Bronchial epithelial cell (primary cell): ENCODE data around the gene CIP2A. TPM values are rescaled to one million over a fixed set of nuclear protein-coding genes. Genes with fewer than 3 reads are reported as not detected.

ENCODE experiments used
- DNase-seq: peaks from one replicate; pipeline ENCODE4 v3.0.0-alpha.2; 2010; ENCODE audit warnings: low read depth
- FAIRE-seq: peaks from 2 replicates; lab custom pipeline; 2011; peaks lifted over from hg19 to GRCh38; lab: Jason Lieb, UNC
- H3K27me3 ChIP-seq: 2 replicates; pipeline ENCODE4 v1.5.1; 2011; ENCODE audit warnings: low read length; ENCODE audit not compliant: control insufficient read depth, insufficient read depth
- H3K36me3 ChIP-seq: 2 replicates; pipeline ENCODE4 v1.5.1; 2011; ENCODE audit warnings: low read length; ENCODE audit not compliant: control insufficient read depth, insufficient read depth
- H3K4me3 ChIP-seq: 2 replicates; pipeline ENCODE4 v1.5.1; 2011; ENCODE audit warnings: mild to moderate bottlenecking, low read depth, low read length, control low read depth
- total RNA-seq: library from RNA; depleted of rRNA; stranded (reverse); fragments of >200 nt; gene quantifications from 2 replicates; pipeline ENCODE4 v1.2.1, GENCODE V29; 2014
- TF ChIP-seq, protein P1 (sequence below): IDR thresholded peaks from 2 replicates; pipeline ENCODE4 v1.5.1; 2011; ENCODE audit warnings: mild to moderate bottlenecking, moderate library complexity, low read length, control low read depth, inconsistent platforms; ENCODE audit not compliant: insufficient read depth, severe bottlenecking

The CIP2A gene
- total RNA-seq, 1 donor from 2014 or later: 0.79 TPM

DNA sequence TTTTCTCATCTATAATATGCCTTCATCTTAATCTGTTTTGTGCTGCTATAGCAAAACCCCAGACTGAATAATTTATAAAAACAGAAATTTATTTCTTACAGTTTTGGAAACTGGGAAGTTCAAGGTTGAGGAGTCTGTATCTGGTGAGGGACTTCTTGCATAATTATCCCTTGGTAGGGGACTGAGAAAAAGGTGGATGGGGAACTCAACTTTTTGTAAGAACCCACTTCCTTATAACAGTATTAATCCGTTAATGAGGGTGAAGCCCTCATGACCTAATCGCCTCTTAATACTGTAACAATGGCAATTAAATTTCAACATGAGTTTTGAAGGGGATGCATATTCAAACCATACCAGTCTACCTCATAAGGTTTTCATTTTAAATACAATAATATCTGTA lies 61.4 kb downstream of the CIP2A start:
- Histone ChIP-seq H3K27me3 (no peaks in the 10 kb centered on the region), H3K36me3 (no peaks in the 10 kb centered on the region), H3K4me3 (no peak overlapping the region)
- TF ChIP-seq, protein P1, sequence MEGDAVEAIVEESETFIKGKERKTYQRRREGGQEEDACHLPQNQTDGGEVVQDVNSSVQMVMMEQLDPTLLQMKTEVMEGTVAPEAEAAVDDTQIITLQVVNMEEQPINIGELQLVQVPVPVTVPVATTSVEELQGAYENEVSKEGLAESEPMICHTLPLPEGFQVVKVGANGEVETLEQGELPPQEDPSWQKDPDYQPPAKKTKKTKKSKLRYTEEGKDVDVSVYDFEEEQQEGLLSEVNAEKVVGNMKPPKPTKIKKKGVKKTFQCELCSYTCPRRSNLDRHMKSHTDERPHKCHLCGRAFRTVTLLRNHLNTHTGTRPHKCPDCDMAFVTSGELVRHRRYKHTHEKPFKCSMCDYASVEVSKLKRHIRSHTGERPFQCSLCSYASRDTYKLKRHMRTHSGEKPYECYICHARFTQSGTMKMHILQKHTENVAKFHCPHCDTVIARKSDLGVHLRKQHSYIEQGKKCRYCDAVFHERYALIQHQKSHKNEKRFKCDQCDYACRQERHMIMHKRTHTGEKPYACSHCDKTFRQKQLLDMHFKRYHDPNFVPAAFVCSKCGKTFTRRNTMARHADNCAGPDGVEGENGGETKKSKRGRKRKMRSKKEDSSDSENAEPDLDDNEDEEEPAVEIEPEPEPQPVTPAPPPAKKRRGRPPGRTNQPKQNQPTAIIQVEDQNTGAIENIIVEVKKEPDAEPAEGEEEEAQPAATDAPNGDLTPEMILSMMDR: no peak
- FAIRE-seq (no peak), DNase-seq (no peak)

DNA sequence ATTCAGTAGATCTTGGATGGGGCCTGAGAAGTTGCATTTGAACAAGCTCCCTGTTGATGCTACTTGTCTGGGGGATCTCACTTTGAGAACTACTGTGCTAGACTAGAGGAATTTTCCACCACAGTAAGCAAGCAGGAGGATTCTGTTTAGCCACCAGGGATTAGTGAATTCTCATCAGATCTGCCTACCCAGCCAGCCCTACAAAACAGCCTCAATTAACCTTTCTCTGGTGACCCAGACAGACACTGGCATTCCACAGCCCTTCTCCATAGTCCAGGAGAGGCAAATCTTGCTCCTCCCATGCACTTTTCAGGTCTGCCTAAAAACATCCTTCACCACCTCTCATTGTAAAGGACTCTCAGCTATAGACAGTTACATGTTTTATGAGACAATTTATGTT lies 62.1 kb downstream of the CIP2A start:
- TF ChIP-seq, protein P1: no peak
- FAIRE-seq (no peak), DNase-seq (no peak)
- H3K4me3 ChIP-seq: no peak overlapping the region
- H3K36me3 ChIP-seq: no peaks in the 10 kb centered on the region
- H3K27me3 ChIP-seq: no peaks in the 10 kb centered on the region

DNA sequence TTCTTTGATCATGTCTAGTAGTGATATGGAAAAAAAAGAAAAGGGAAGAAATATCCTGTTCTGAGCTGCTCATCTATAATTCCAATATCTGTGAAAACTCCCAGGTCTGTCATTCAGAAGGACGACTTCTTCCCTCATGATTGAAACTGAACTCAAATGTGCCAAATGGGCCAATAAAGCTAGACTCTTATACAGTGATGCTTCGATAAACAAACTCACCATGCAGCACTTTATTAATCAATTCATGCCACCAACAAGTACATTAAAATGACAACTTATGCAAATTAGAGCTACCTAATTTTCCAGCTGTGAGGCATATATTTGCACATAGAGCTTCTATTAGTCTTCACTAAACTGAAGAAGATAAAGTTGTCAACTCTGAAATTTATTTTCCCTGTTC lies 63.3 kb downstream of the CIP2A start:
- DNase-seq (no peak), FAIRE-seq (no peak)
- TF ChIP-seq, protein P1: no peak
- H3K27me3 ChIP-seq: no peaks in the 10 kb centered on the region
- no peak overlapping the region for H3K4me3 ChIP-seq
- no peaks in the 10 kb centered on the region for H3K36me3 ChIP-seq

DNA sequence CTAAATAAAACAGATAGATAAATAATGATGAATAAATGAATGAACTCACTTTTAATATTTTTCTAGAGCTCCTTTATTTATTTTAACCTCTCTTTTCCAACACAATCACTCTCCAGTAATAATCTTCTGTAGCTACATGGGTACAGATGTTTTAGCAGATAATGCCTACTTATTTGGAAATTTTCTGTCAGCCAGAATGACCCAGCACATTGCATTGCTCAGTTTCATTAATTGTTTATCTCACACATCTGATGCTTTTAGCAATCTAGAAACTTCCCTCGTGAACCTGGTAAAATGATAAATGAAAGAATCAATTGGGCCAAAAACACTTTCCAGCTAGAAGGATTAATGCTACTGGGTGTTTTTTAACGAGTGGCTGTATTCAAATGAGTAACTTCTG lies 64.0 kb downstream of the CIP2A start:
- H3K27me3 ChIP-seq: no peaks in the 10 kb centered on the region
- no peaks in the 10 kb centered on the region for H3K36me3 ChIP-seq
- H3K4me3 ChIP-seq: no peak overlapping the region
- DNase-seq (no peak), FAIRE-seq (no peak)
- TF ChIP-seq, protein P1: no peak

DNA sequence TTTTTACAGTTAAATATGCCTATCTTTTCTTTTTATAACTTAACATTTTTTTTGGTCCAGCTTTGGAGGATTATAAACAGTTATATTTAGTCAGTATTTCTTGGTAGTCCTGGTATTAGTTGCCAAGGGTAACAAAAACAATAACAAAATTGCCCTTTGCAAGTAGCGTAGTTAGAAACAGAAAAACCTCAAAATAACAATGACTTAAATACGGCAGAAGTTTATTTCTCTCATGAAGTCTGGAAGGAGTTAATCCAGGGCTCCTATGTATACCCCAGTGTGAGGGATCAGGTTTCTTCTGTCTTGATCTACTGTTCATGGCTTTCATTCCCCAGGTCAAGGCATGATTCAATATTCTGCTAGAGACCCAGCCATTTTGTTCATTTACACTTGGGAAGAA lies 64.7 kb downstream of the CIP2A start:
- no peaks in the 10 kb centered on the region for H3K36me3 ChIP-seq
- no peak for FAIRE-seq

DNA sequence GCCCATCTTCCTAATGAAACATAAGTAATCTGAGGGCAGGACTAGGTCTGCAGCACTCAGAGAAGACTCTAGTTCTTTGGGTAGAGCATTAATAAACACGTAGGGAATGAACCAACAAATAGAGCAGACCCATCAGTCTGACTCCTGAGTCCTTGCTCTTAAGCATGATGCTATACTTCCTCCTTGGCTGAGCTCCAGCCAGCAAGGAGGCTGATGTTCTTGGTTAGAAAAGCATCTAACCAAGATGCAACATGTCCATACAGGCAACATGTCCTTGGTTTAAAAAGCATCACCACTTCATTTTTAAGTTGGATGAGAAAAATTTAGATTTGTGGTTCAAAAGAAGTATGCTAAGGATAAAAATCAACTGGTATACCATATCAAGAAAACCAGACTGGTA lies 70.3 kb downstream of the CIP2A start:
- peak; percentile 87 for FAIRE-seq
- H3K36me3 ChIP-seq: no peaks in the 10 kb centered on the region
- peaks cover 1% of the 10 kb centered on the region for H3K27me3 ChIP-seq
- TF ChIP-seq, protein P1: no peak
- DNase-seq: peak; percentile 88
- no peak overlapping the region for H3K4me3 ChIP-seq

More for the DNA sequence above, 64.7 kb downstream of the CIP2A start:
- TF ChIP-seq, protein P1: no peak
- H3K4me3 ChIP-seq: no peak overlapping the region
- no peak for DNase-seq
- H3K27me3 ChIP-seq: no peaks in the 10 kb centered on the region
